AG04450 (cell line): Measurements from ENCODE around the gene CEMP1. TPM values are rescaled to one million over a fixed set of nuclear protein-coding genes. Genes with fewer than 3 reads are reported as not detected.
"Not testable (repeated sequence)": the region's sequence is repeated elsewhere in the genome, so short reads cannot be mapped to it uniquely, and the experiment has no call there.

ENCODE experiments used
- CTCF ChIA-PET: fragments of 300-600, 350-600 bp; formaldehyde crosslinking; extraction: SDS; loops from one replicate; lab custom pipeline; 2022; ENCODE audit warnings: antibody characterized with exemption, inconsistent platforms; lab: Charles Lee
- POLR2A ChIA-PET: fragments of 350-600 bp; formaldehyde crosslinking; extraction: SDS; loops from one replicate; lab custom pipeline; 2021; ENCODE audit warnings: antibody characterized with exemption, inconsistent platforms; lab: Yijun Ruan, JAX
- DNase-seq: peaks from one replicate; pipeline ENCODE4 v3.0.0-alpha.2; 2011; ENCODE audit warnings: low read depth, low spot score
- H3K27ac ChIP-seq: one replicate; pipeline ENCODE4 v1.5.1; 2012; ENCODE audit warnings: low read depth, low read length, control low read depth
- H3K27me3 ChIP-seq: one replicate; pipeline ENCODE4 v1.6.0; 2012; ENCODE audit warnings: low read length; ENCODE audit not compliant: control insufficient read depth, insufficient read depth
- H3K4me3 ChIP-seq: 2 replicates; pipeline ENCODE4 v1.5.1; 2011; ENCODE audit warnings: mild to moderate bottlenecking, low read depth, low read length, control low read depth
- H3K9me3 ChIP-seq: 2 replicates; pipeline ENCODE4 v1.5.1; 2012; ENCODE audit warnings: low read length; ENCODE audit not compliant: control insufficient read depth, insufficient read depth
- polyA minus RNA-seq: library from RNA; depleted of rRNA, polyadenylated mRNA; stranded (reverse); fragments of >200 nt; gene quantifications from 2 replicates; pipeline ENCODE4 v1.2.3, GENCODE V29; 2011; rRNA and poly(A)+ RNA removed
- polyA plus RNA-seq: library from polyadenylated mRNA; depleted of rRNA; stranded (reverse); fragments of >200 nt; gene quantifications from 2 replicates; pipeline ENCODE4 v1.2.3, GENCODE V29; 2011; rRNA removed
- TF ChIP-seq, protein P1 (sequence below): IDR thresholded peaks from 2 replicates; pipeline ENCODE4 v1.5.1; 2011; ENCODE audit warnings: low read depth, low read length, control low read depth, inconsistent platforms

The CEMP1 gene, protein sequence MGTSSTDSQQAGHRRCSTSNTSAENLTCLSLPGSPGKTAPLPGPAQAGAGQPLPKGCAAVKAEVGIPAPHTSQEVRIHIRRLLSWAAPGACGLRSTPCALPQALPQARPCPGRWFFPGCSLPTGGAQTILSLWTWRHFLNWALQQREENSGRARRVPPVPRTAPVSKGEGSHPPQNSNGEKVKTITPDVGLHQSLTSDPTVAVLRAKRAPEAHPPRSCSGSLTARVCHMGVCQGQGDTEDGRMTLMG
- polyA plus RNA-seq: not detected in 2 replicates
- not detected in 2 replicates for polyA minus RNA-seq

DNA sequence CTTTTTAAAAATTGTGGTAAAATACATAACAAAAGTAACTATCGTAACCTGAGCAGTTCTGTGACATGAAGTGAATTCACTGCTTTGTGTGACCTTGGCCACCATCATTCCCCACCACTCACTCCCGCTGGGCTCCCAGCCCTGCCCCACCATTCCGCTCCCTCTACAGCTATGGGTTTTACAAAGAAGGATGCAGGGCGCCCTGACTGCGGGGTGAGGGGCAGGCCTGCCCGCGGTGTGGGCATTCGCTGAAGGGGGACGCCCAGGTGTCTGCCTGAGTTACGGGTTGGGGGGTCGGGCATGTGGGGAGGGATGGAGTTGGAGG lies at the start of gene CEMP1:
TSS of gene CEMP1 (minus strand) at position 38 of the 325 bp plus-strand sequence. CDS start 335 bp downstream, outside the sequence.
- ChIA-PET POLR2A (interaction anchor here (0.6 to 3.0 kb wide), 3 partner anchors 11 to 340 kb away, joined by 3 to 22 read pairs (median 3); partner anchors contain the start of gene AMDHD2), CTCF (no interaction called here)

GRCh38 chr16:2580818-2581217 lies 49.6 kb upstream of the CEMP1 start:
- H3K27me3 ChIP-seq, H3K27ac ChIP-seq, CTCF ChIA-PET, H3K4me3 ChIP-seq, H3K9me3 ChIP-seq, DNase-seq, POLR2A ChIA-PET: not testable (repeated sequence)

More for the DNA sequence above, at the start of gene CEMP1:
- Histone ChIP-seq H3K27me3 (no peaks in the 10 kb centered on the region), H3K4me3 (peak within 1 kb of the TSS; percentile 65), H3K9me3 (peaks cover 7% of the 10 kb centered on the region), H3K27ac (peak within 1 kb of the TSS; percentile 68)
- no peak for DNase-seq
- TF ChIP-seq, protein P1, sequence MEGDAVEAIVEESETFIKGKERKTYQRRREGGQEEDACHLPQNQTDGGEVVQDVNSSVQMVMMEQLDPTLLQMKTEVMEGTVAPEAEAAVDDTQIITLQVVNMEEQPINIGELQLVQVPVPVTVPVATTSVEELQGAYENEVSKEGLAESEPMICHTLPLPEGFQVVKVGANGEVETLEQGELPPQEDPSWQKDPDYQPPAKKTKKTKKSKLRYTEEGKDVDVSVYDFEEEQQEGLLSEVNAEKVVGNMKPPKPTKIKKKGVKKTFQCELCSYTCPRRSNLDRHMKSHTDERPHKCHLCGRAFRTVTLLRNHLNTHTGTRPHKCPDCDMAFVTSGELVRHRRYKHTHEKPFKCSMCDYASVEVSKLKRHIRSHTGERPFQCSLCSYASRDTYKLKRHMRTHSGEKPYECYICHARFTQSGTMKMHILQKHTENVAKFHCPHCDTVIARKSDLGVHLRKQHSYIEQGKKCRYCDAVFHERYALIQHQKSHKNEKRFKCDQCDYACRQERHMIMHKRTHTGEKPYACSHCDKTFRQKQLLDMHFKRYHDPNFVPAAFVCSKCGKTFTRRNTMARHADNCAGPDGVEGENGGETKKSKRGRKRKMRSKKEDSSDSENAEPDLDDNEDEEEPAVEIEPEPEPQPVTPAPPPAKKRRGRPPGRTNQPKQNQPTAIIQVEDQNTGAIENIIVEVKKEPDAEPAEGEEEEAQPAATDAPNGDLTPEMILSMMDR: no peak

DNA sequence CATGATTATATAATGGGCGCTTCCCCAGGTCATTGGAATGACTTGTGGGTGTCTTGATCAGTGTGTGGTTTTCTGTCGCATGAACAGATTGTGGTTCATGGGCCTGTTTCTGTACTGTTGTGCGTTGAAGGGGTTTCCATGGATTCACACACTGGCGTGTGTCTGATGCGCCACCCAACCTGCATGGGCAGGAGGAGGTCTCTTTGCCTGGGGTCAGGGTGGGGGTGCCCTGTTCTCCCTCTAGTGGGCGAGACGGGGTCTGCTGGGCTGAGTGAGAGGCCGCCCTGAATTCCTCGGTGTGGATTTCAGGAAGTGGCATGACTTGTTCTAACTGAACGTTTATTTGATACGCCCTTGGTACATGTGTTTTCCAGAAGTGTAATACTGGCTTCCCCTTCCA lies 48.9 kb upstream of the CEMP1 start:
- CTCF ChIA-PET, POLR2A ChIA-PET, H3K4me3 ChIP-seq, H3K27me3 ChIP-seq, DNase-seq, H3K27ac ChIP-seq, H3K9me3 ChIP-seq: not testable (repeated sequence)

GRCh38 chr16:2578905-2579304 lies 47.7 kb upstream of the CEMP1 start:
- POLR2A ChIA-PET, CTCF ChIA-PET, H3K27ac ChIP-seq, DNase-seq, H3K27me3 ChIP-seq, H3K4me3 ChIP-seq, H3K9me3 ChIP-seq: not testable (repeated sequence)

DNA sequence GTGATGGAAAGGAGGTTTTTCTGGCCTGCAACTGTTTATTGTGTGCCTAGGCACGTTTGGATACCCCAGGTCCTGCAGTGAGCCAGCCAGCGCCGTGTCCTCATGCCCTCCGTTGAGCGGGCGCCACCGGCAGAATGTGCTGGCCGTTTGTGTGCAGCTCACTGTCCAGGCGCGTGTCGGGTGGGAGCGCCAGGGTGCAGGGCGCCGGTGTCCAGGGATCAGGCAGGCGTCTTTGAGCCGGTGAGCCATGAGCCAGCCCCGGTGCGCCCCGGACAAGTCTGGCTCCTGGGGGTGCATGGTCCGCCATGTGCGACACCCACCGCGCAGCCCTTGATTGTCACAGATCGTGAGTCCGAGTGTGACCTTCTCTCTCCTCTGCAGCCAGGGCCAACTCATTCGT lies 45.8 kb upstream of the CEMP1 start:
- H3K4me3 ChIP-seq, DNase-seq, H3K27me3 ChIP-seq, H3K9me3 ChIP-seq, CTCF ChIA-PET, H3K27ac ChIP-seq, POLR2A ChIA-PET: not testable (repeated sequence)

- H3K4me3 ChIP-seq, CTCF ChIA-PET, H3K9me3 ChIP-seq, H3K27ac ChIP-seq, POLR2A ChIA-PET, DNase-seq, H3K27me3 ChIP-seq: not testable (repeated sequence)
These were observed 44.6 kb upstream of the CEMP1 start for GRCh38 chr16:2575839-2576238.

- H3K27me3 ChIP-seq, DNase-seq, H3K27ac ChIP-seq, H3K4me3 ChIP-seq, POLR2A ChIA-PET, H3K9me3 ChIP-seq, CTCF ChIA-PET: not testable (repeated sequence)
These were observed 41.5 kb upstream of the CEMP1 start for GRCh38 chr16:2572704-2573103.

- H3K27me3 ChIP-seq, CTCF ChIA-PET, H3K27ac ChIP-seq, H3K4me3 ChIP-seq, H3K9me3 ChIP-seq, POLR2A ChIA-PET, DNase-seq: not testable (repeated sequence)
These were observed 37.4 kb upstream of the CEMP1 start for GRCh38 chr16:2568573-2568972.

GRCh38 chr16:2567506-2567905 lies 36.3 kb upstream of the CEMP1 start:
- H3K9me3 ChIP-seq, POLR2A ChIA-PET, H3K27me3 ChIP-seq, H3K27ac ChIP-seq, H3K4me3 ChIP-seq, CTCF ChIA-PET, DNase-seq: not testable (repeated sequence)
